ENCODE results near the gene CAPZA2.
"Not testable (repeated sequence)": the region's sequence is repeated elsewhere in the genome, so short reads cannot be mapped to it uniquely, and the experiment has no call there.

CAPZA2 gene

GRCh38 chr7:116862234-116862950, at the start of gene CAPZA2:
Gene CAPZA2 (plus strand): TSS chr7:116862587. CDS start chr7:116862612, 25 bp downstream.
- DNase-seq: peak; percentile 95

GRCh38 chr7:116812860-116813259, 49.5 kb upstream of the CAPZA2 start:
- DNase-seq: no peak

- DNase-seq: not testable (repeated sequence)
Measured at GRCh38 chr7:116813371-116813770, 49.0 kb upstream of the CAPZA2 start.

- DNase-seq: no peak
Measured at GRCh38 chr7:116815041-116815440, 47.3 kb upstream of the CAPZA2 start.

GRCh38 chr7:116820149-116820548, 42.2 kb upstream of the CAPZA2 start:
- no peak for DNase-seq

GRCh38 chr7:116821647-116822046, 40.7 kb upstream of the CAPZA2 start:
- DNase-seq: not testable (repeated sequence)

- no peak for DNase-seq
Measured at GRCh38 chr7:116824449-116824848, 37.9 kb upstream of the CAPZA2 start.

GRCh38 chr7:116828281-116828680, 34.1 kb upstream of the CAPZA2 start:
- DNase-seq: no peak

GRCh38 chr7:116829041-116829440, 33.3 kb upstream of the CAPZA2 start:
- no peak for DNase-seq

- no peak for DNase-seq
Measured at GRCh38 chr7:116829493-116829892, 32.9 kb upstream of the CAPZA2 start.

GRCh38 chr7:116832692-116833091, 29.7 kb upstream of the CAPZA2 start:
- no peak for DNase-seq

GRCh38 chr7:116834815-116835504, 27.4 kb upstream of the CAPZA2 start:
- no peak for DNase-seq

GRCh38 chr7:116836048-116836447, 26.3 kb upstream of the CAPZA2 start:
- no peak for DNase-seq

GRCh38 chr7:116836911-116837310, 25.5 kb upstream of the CAPZA2 start:
- no peak for DNase-seq

GRCh38 chr7:116837586-116837985, 24.8 kb upstream of the CAPZA2 start:
- no peak for DNase-seq

GRCh38 chr7:116840256-116840655, 22.1 kb upstream of the CAPZA2 start:
- DNase-seq: no peak

- DNase-seq: no peak
Measured at GRCh38 chr7:116842371-116842770, 20.0 kb upstream of the CAPZA2 start.

- DNase-seq: no peak
Measured at GRCh38 chr7:116843378-116843777, 19.0 kb upstream of the CAPZA2 start.

GRCh38 chr7:116851175-116851574, 11.2 kb upstream of the CAPZA2 start:
- DNase-seq: no peak

GRCh38 chr7:116851671-116852070, 10.7 kb upstream of the CAPZA2 start:
- no peak for DNase-seq

GRCh38 chr7:116854132-116854531, 8.3 kb upstream of the CAPZA2 start:
- DNase-seq: no peak

- DNase-seq: no peak
Measured at GRCh38 chr7:116857052-116857451, 5.3 kb upstream of the CAPZA2 start.

- DNase-seq: no peak
Measured at GRCh38 chr7:116859323-116859722, 3.1 kb upstream of the CAPZA2 start.

- no peak for DNase-seq
Measured at GRCh38 chr7:116861717-116862116, 670 bp upstream of the CAPZA2 start.

Measured in right hindlimb (tissue), 1 donor.